NOMO-1 (cell line): ENCODE measurements around the gene MYRIP.

ENCODE experiments used
- DNase-seq, 2 experiments: peaks; one replicate each; lab custom pipeline; 2025; ENCODE audit not compliant: unreplicated experiment in 2 of 2; lab: John Stamatoyannopoulos, UW

The MYRIP gene

GRCh38 chr3:40308725-40309417 is 499.5 kb downstream of the MYRIP start:
- no peak for DNase-seq

- DNase-seq, result peak; percentile 93 to 99
These were observed 500.1 kb downstream of the MYRIP start, which contains the start of gene EIF1B for GRCh38 chr3:40309418-40309924. TSS of gene EIF1B (plus strand) at chr3:40309707. CDS start at chr3:40309942, 235 bp downstream.
